HepG2 (cell line): ENCODE measurements around the gene PHF5A. TPM values are rescaled to one million over a fixed set of nuclear protein-coding genes. Genes with fewer than 3 reads are reported as not detected.

ENCODE experiments used
- ATAC-seq: fragments of 200-7000 bp; cut with Tn5 transposase; 3 replicates; pipeline ENCODE4 v1.9.1; 2020; ENCODE audit warnings: mild to moderate bottlenecking, moderate library complexity
- BruUV-seq: library from RNA; stranded (reverse); fragments of 400-500 nt; replicated peaks from 2 replicates; lab custom pipeline; 2021; lab: Mats Ljungman, UMichigan
- CTCF ChIA-PET: fragments of 300-600 bp; formaldehyde crosslinking; extraction: SDS; loops from one replicate; lab custom pipeline; 2021; ENCODE audit warnings: low total read pairs, inconsistent platforms, low intra/inter-chr PET ratio; lab: Yijun Ruan, JAX
- POLR2A ChIA-PET: fragments of 350-600 bp; sonication (Branson Sonifier 250); formaldehyde crosslinking; loops from one replicate; lab custom pipeline; 2020; ENCODE audit warnings: antibody characterized with exemption, inconsistent platforms; lab: Yijun Ruan, JAX
- DNase-seq: peaks from one replicate; pipeline ENCODE4 v3.0.0-alpha.2; 2015; ENCODE audit warnings: low spot score
- FAIRE-seq: peaks from 3 replicates; lab custom pipeline; 2011; peaks lifted over from hg19 to GRCh38; lab: Jason Lieb, UNC
- H2AFZ ChIP-seq: one replicate; pipeline ENCODE4 v1.6.1; 2011; ENCODE audit warnings: low read length, inconsistent platforms
- H3K27ac ChIP-seq: fragments of 300-600 bp; 3 replicates; pipeline ENCODE4 v1.8.0; 2011; ENCODE audit warnings: mixed run types, mild to moderate bottlenecking, mixed read lengths, low read length, inconsistent platforms; ENCODE audit not compliant: insufficient read depth; ENCODE audit errors: extremely low read length
- H3K27me3 ChIP-seq, 2 experiments: fragments of 200-600 bp in 1 of 2; 2 replicates in 1 of 2; 3 replicates in 1 of 2; pipeline versions ENCODE4 v1.6.0 to v1.8.0; 2011; ENCODE audit warnings: low read length in 2 of 2, mild to moderate bottlenecking in 2 of 2, moderate library complexity in 2 of 2, inconsistent platforms in 1 of 2; ENCODE audit not compliant: insufficient read depth in 2 of 2, control insufficient read depth in 1 of 2
- H3K36me3 ChIP-seq, 2 experiments: fragments of 200-600 bp in 1 of 2; replicated peaks in 1 of 2; 2 replicates in 1 of 2; 3 replicates in 1 of 2; pipeline versions ENCODE4 v1.5.1 to v1.8.0; 2011; ENCODE audit warnings: low read length in 2 of 2, inconsistent platforms in 1 of 2; ENCODE audit not compliant: insufficient read depth in 2 of 2, control insufficient read depth in 1 of 2
- H3K4me1 ChIP-seq: 2 replicates; pipeline ENCODE4 v1.5.1; 2012; ENCODE audit warnings: low read length, inconsistent platforms; ENCODE audit not compliant: insufficient read depth
- H3K4me2 ChIP-seq: 2 replicates; pipeline ENCODE4 v1.6.0; 2011; ENCODE audit warnings: low read depth, low read length, inconsistent platforms
- H3K4me3 ChIP-seq, 3 experiments: fragments of 200-600 bp in 1 of 3; sonication (generic), shearing (Covaris generic) in 1 of 3; replicated peaks in 1 of 3; 2 replicates each; pipeline ENCODE4 v1.5.1; 2011 to 2016; ENCODE audit warnings: low read length in 3 of 3, inconsistent platforms in 2 of 3, low read depth in 2 of 3, mild to moderate bottlenecking in 2 of 3, control low read depth in 1 of 3, mixed read lengths in 1 of 3; ENCODE audit not compliant: insufficient read depth in 1 of 3
- H3K79me2 ChIP-seq: one replicate; pipeline ENCODE4 v1.6.1; 2011; ENCODE audit warnings: low read length, inconsistent platforms; ENCODE audit not compliant: insufficient read depth
- H3K9ac ChIP-seq: 2 replicates; pipeline ENCODE4 v1.6.0; 2011; ENCODE audit warnings: mild to moderate bottlenecking, low read depth, low read length, inconsistent platforms; ENCODE audit not compliant: insufficient read depth
- H3K9me3 ChIP-seq: 2 replicates; pipeline ENCODE4 v1.5.1; 2012; ENCODE audit warnings: mild to moderate bottlenecking, low read length
- H4K20me1 ChIP-seq: 2 replicates; pipeline ENCODE4 v1.6.0; 2011; ENCODE audit warnings: inconsistent platforms, mild to moderate bottlenecking, low read length, moderate library complexity; ENCODE audit not compliant: insufficient read depth
- ASH2L ChIP-seq: fragments of 300-600, 200-600 bp; sonication (generic); IDR thresholded peaks from 2 replicates; pipeline ENCODE4 v1.7.0; 2017; ENCODE audit warnings: low read depth, mild to moderate bottlenecking, moderate library complexity, mixed read lengths, low read length; ENCODE audit not compliant: insufficient read length
- DZIP1 ChIP-seq: sonication (generic); formaldehyde crosslinking; IDR thresholded peaks from 2 replicates; pipeline ENCODE4 v1.5.0; 2020; ENCODE audit warnings: mild to moderate bottlenecking, missing genetic modification reagents
- IRX3 ChIP-seq: sonication (generic); formaldehyde crosslinking; IDR thresholded peaks from 2 replicates; pipeline ENCODE4 v1.8.1; 2023; ENCODE audit warnings: mild to moderate bottlenecking, low read depth, missing genetic modification reagents, borderline replicate concordance
- JUN ChIP-seq: sonication (generic); formaldehyde crosslinking; IDR thresholded peaks from 2 replicates; pipeline ENCODE4 v1.4.0; 2020; ENCODE audit warnings: mild to moderate bottlenecking, missing genetic modification reagents
- MYC ChIP-seq: sonication (generic); formaldehyde crosslinking; IDR thresholded peaks from 2 replicates; pipeline ENCODE4 v1.9.0; 2021; ENCODE audit warnings: missing genetic modification reagents, borderline replicate concordance
- NCOA1 ChIP-seq: sonication (generic); formaldehyde crosslinking; IDR thresholded peaks from 2 replicates; pipeline ENCODE4 v1.9.0; 2021; ENCODE audit warnings: missing genetic modification reagents
- POLR2G ChIP-seq: fragments of 200-400 bp; formaldehyde crosslinking; IDR thresholded peaks from 2 replicates; pipeline ENCODE4 v1.6.1; 2018; ENCODE audit warnings: mild to moderate bottlenecking, low read depth, low read length, moderate library complexity
- SRY ChIP-seq: sonication (generic); formaldehyde crosslinking; IDR thresholded peaks from 2 replicates; pipeline ENCODE4 v1.8.0; 2022; ENCODE audit warnings: mild to moderate bottlenecking, missing genetic modification reagents
- TBX2 ChIP-seq: sonication (generic); formaldehyde crosslinking; IDR thresholded peaks from 2 replicates; pipeline ENCODE4 v1.5.0; 2020; ENCODE audit warnings: missing genetic modification reagents, mild to moderate bottlenecking, borderline replicate concordance
- ZFAT ChIP-seq: sonication (generic); formaldehyde crosslinking; conservative IDR thresholded peaks from 2 replicates; pipeline ENCODE4 v1.8.1; 2023; ENCODE audit warnings: missing genetic modification reagents, inconsistent platforms
- ZNF296 ChIP-seq: sonication (generic); formaldehyde crosslinking; conservative IDR thresholded peaks from 2 replicates; pipeline ENCODE4 v1.5.0; 2020; ENCODE audit warnings: mild to moderate bottlenecking, missing genetic modification reagents
- ZNF329 ChIP-seq: sonication (generic); formaldehyde crosslinking; IDR thresholded peaks from 2 replicates; pipeline ENCODE4 v1.9.0; 2021; ENCODE audit warnings: low read depth, mild to moderate bottlenecking, missing genetic modification reagents
- ZNF446 ChIP-seq: sonication (generic); formaldehyde crosslinking; IDR thresholded peaks from 2 replicates; pipeline ENCODE4 v1.5.0; 2020; ENCODE audit warnings: mild to moderate bottlenecking, missing genetic modification reagents
- ZNF790 ChIP-seq: sonication (generic); formaldehyde crosslinking; IDR thresholded peaks from 2 replicates; pipeline ENCODE4 v1.8.0; 2022; ENCODE audit warnings: missing genetic modification reagents, mild to moderate bottlenecking, borderline replicate concordance
- WGBS: methylation state at CpG from one replicate; pipeline ENCODE4 v1.1.6; 2017; ENCODE audit warnings: low lambda C conversion rate; 5-methylcytosine and 5-hydroxymethylcytosine counted together
- in situ Hi-C: cut with HindIII; loops from 2 replicates; pipeline ENCODE4 v1.10.0; 2017; ENCODE audit warnings: low pct_unique_long_range_greater_than_20kb; ENCODE audit not compliant: extremely low pct_ligation_motif_present
- intact Hi-C: fragments of 100-400 bp; cut with micrococcal nuclease; formaldehyde crosslinking; loops from one replicate; pipeline ENCODE4 v1.10.0; 2022; ENCODE audit not compliant: unreplicated experiment
- polyA plus RNA-seq, 8 experiments: library from polyadenylated mRNA; depleted of rRNA in 3 of 8; stranded (reverse) in 7 of 8; unstranded in 1 of 8; fragments of >200 nt; fragmentation: Illumina TruSeq in 4 of 8; extraction: Trizol in 4 of 8; gene quantifications; 2 replicates each; pipeline versions ENCODE4 v1.2.1 to v1.2.3, GENCODE V29; 2011 to 2016; ENCODE audit warnings: low read depth in 4 of 8, missing spikeins in 1 of 8, mixed read lengths in 1 of 8; ENCODE audit not compliant: insufficient read depth in 1 of 8
- total RNA-seq, 5 experiments: library from RNA; depleted of rRNA; stranded (reverse); fragments of >200 nt; fragmentation: Illumina TruSeq; extraction: Trizol; gene quantifications; 2 replicates each; pipeline ENCODE4 v1.2.3, GENCODE V29; 2016; ENCODE audit warnings: low read depth in 1 of 5
- TF ChIP-seq, protein P1 (sequence below): IDR thresholded peaks from 2 replicates; pipeline ENCODE4 v1.6.1; 2012; ENCODE audit warnings: inconsistent platforms
- TF ChIP-seq, protein P2 (sequence below): sonication (generic); formaldehyde crosslinking; IDR thresholded peaks from 2 replicates; pipeline ENCODE4 v1.5.1; 2020; ENCODE audit warnings: mild to moderate bottlenecking, missing genetic modification reagents, moderate library complexity

The PHF5A gene
- total and polyA plus RNA-seq, 2 of the 13 experiments (the other 11 are each of a cell fraction or from before 2014, with no cell fraction given): 56.6 to 105 TPM

DNA sequence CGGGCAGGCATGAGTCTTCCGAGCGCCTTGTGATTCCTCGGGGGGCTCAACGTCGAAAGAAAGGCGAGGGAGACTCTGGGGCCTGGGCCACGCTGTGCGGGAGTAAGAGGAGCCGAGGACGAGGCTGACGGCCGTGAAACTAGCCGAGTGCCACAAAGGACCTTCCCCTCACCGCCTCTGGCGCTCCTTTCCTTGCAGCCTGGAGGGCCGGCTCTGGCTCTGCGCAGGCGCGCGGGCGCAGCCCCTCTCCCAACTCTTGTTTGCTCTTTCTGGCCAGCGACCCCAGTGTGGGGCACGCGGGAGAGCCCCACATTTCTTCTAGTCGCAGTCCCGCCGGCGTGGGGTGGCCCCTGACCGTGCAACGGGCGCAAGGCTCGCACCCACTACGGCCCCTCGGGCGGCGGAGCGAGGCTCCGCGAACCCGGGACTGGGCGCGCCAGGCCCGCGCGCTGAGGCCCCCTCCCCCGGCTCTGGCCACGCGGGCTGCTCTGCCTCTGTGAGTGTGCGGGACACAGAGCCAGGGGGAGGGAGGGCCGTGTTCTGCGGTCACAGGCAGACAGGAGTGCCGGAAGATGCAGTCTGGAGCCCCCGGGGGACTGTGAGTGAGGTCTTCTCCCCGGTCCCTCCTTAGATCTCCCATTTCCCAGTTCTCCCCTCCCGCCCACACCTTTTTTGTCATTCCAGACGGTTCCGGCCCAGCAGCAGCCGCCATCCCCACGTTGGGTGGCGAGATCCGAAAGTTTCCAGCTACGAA, 20.9 kb downstream of the PHF5A start:
- ATAC-seq (peak; percentile 47), DNase-seq (peak; percentile 73), FAIRE-seq (no peak)
- Histone ChIP-seq H3K9me3 (no peaks in the 10 kb centered on the region), H3K79me2 (peaks cover 43% of the 10 kb centered on the region), H3K4me3 (peak overlapping the region; percentile 89 to 97 (median 90)), H3K9ac (peak overlapping the region; percentile 99), H4K20me1 (0 out of 2 replicates have a peak, but pooled peaks cover 2% of the 10 kb centered on the region), H3K27me3 (no peaks in the 10 kb centered on the region; a peak in 1 of 5 replicates), H2AFZ (no peak overlapping the region), H3K27ac (peak overlapping the region; percentile 100), H3K4me2 (peak overlapping the region; percentile 91), H3K4me1 (peaks cover 22% of the 10 kb centered on the region), H3K36me3 (peaks cover 2 to 4% of the 10 kb centered on the region in 2 experiments; a peak in 1 of 5 replicates)
- in situ Hi-C loops: no loop called here
- POLR2A ChIA-PET: interaction anchor here (0.7 to 5.2 kb wide), 45 partner anchors 10 to 591 kb away, joined by 3 to 122 read pairs (median 4); partner anchors contain the start of genes ACO2, PHF5A, PMM1 and RANGAP1
- WGBS: 0% methylated on average over 22 of the region's 63 CpGs
- intact Hi-C loops: loop anchor here (1.0 to 10.0 kb wide), 2 partner anchors 22 to 163 kb away; partner anchors contain the start of genes ACO2 and RANGAP1
- CTCF ChIA-PET: no interaction called here
- no TSS peak for BruUV-seq
- 0 out of 2 replicates have a peak, but pooled peaks have one; percentile 12 for TF ChIP-seq NCOA1 (CRISPR knock-in tag)
- TF ChIP-seq DZIP1: peak; percentile 42; the same call in 1 of the 2 replicates
- TF ChIP-seq, protein P1, sequence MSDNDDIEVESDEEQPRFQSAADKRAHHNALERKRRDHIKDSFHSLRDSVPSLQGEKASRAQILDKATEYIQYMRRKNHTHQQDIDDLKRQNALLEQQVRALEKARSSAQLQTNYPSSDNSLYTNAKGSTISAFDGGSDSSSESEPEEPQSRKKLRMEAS: peak; percentile 67
- peak; percentile 48; the same call in 1 of the 2 replicates for TF ChIP-seq IRX3 (CRISPR knock-in tag)
- TF ChIP-seq ZFAT: 0 out of 2 replicates have a peak, but pooled peaks have one; percentile 27
- TF ChIP-seq ZNF296 (CRISPR knock-in tag): peak; percentile 89; the same call in 1 of the 2 replicates
- peak; percentile 61 for TF ChIP-seq MYC
- TF ChIP-seq ZNF790 (CRISPR knock-in tag): 0 out of 2 replicates have a peak, but pooled peaks have one; percentile 35
- TF ChIP-seq JUN (CRISPR knock-in tag): 0 out of 2 replicates have a peak, but pooled peaks have one; percentile 1
- TF ChIP-seq, protein P2, sequence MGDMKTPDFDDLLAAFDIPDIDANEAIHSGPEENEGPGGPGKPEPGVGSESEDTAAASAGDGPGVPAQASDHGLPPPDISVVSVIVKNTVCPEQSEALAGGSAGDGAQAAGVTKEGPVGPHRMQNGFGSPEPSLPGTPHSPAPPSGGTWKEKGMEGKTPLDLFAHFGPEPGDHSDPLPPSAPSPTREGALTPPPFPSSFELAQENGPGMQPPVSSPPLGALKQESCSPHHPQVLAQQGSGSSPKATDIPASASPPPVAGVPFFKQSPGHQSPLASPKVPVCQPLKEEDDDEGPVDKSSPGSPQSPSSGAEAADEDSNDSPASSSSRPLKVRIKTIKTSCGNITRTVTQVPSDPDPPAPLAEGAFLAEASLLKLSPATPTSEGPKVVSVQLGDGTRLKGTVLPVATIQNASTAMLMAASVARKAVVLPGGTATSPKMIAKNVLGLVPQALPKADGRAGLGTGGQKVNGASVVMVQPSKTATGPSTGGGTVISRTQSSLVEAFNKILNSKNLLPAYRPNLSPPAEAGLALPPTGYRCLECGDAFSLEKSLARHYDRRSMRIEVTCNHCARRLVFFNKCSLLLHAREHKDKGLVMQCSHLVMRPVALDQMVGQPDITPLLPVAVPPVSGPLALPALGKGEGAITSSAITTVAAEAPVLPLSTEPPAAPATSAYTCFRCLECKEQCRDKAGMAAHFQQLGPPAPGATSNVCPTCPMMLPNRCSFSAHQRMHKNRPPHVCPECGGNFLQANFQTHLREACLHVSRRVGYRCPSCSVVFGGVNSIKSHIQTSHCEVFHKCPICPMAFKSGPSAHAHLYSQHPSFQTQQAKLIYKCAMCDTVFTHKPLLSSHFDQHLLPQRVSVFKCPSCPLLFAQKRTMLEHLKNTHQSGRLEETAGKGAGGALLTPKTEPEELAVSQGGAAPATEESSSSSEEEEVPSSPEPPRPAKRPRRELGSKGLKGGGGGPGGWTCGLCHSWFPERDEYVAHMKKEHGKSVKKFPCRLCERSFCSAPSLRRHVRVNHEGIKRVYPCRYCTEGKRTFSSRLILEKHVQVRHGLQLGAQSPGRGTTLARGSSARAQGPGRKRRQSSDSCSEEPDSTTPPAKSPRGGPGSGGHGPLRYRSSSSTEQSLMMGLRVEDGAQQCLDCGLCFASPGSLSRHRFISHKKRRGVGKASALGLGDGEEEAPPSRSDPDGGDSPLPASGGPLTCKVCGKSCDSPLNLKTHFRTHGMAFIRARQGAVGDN (CRISPR knock-in tag): peak; percentile 38
- no peak for TF ChIP-seq ZNF329 (CRISPR knock-in tag)
- 0 out of 2 replicates have a peak, but pooled peaks have one; percentile 19 for TF ChIP-seq SRY (CRISPR knock-in tag)
- TF ChIP-seq POLR2G: peak; percentile 53; the same call in 1 of the 2 replicates
- no peak for TF ChIP-seq TBX2
- peak; percentile 88 for TF ChIP-seq ZNF446 (CRISPR knock-in tag)
- TF ChIP-seq ASH2L: peak; percentile 12
